LoVo (cell line): ENCODE data around the gene BSND.

Experiments used
- DNase-seq: peaks from one replicate; pipeline ENCODE4 v3.0.0-alpha.2; 2016; ENCODE audit warnings: low spot score

BSND gene

GRCh38 chr1:55061000-55061705 lies 62.4 kb downstream of the BSND start:
- DNase-seq, result no peak
